Testis (tissue), 3 donors: ENCODE results near the gene SLC12A2. TPM values are rescaled to one million over a fixed set of nuclear protein-coding genes. Genes with fewer than 3 reads are reported as not detected.

Experiments
- DNase-seq: peaks from one replicate; pipeline ENCODE4 v3.0.0-alpha.2; 2019
- H3K27ac ChIP-seq, 2 donors: fragments of 200-600 bp; sonication (generic); one replicate each; pipeline ENCODE4 v1.5.1; 2019
- H3K27me3 ChIP-seq: fragments of 200-600 bp; sonication (generic); one replicate; pipeline ENCODE4 v1.5.1; 2019
- H3K36me3 ChIP-seq: fragments of 200-600 bp; sonication (generic); one replicate; pipeline ENCODE4 v1.5.1; 2017; ENCODE audit warnings: low read depth; ENCODE audit errors: missing control alignments
- H3K4me1 ChIP-seq: fragments of 200-600 bp; sonication (generic); one replicate; pipeline ENCODE4 v1.5.1; 2019
- H3K4me3 ChIP-seq, 2 donors: fragments of 200-600 bp; sonication (generic); one replicate each; pipeline ENCODE4 v1.5.1; 2017 to 2019
- H3K9me3 ChIP-seq: fragments of 200-600 bp; sonication (generic); one replicate; pipeline ENCODE4 v1.5.1; 2017
- POLR2A ChIP-seq: fragments of 450-650 bp; IDR thresholded peaks from one replicate; pipeline ENCODE4 v1.6.1; 2017; ENCODE audit warnings: antibody characterized with exemption, mild to moderate bottlenecking, moderate library complexity
- WGBS, 2 donors: methylation state at CpG; one replicate each; pipeline ENCODE4 v1.1.5; 2018; 5-methylcytosine and 5-hydroxymethylcytosine counted together
- intact Hi-C: fragments of 100-400 bp; cut with DNase I; formaldehyde crosslinking; loops from one replicate; pipeline ENCODE4 v1.15.1; 2023; ENCODE audit warnings: low total_unique reads
- polyA plus RNA-seq: library from polyadenylated mRNA; stranded (reverse); fragments of 350-450 nt; fragmentation: Illumina TruSeq; extraction: RNeasy Lipid Tissue Mini Kit (QIAGEN cat#74804); gene quantifications from one replicate; pipeline ENCODE4 v1.2.3, GENCODE V29; 2014; ENCODE audit warnings: low read depth, low replicate concordance; ENCODE audit not compliant: insufficient read depth
- total RNA-seq, 2 donors: library from RNA; depleted of rRNA; stranded (reverse); fragments of >200 nt; gene quantifications; one replicate each; pipeline ENCODE4 v1.2.3, GENCODE V29; 2016
- TF ChIP-seq, protein P1 (sequence below), 3 experiments: fragments of 450-650 bp in 2 of 3; fragments of 200-600 bp in 1 of 3; sonication (generic) in 1 of 3; IDR thresholded peaks; one replicate each; pipeline ENCODE4 v1.5.1; 2016 to 2019; ENCODE audit warnings: antibody characterized with exemption in 3 of 3, mild to moderate bottlenecking in 2 of 3, moderate library complexity in 1 of 3

SLC12A2 gene
- total and polyA plus RNA-seq, 3 donors from 2014 or later, result 27.8 to 40.3 (median 33.0) TPM

DNA sequence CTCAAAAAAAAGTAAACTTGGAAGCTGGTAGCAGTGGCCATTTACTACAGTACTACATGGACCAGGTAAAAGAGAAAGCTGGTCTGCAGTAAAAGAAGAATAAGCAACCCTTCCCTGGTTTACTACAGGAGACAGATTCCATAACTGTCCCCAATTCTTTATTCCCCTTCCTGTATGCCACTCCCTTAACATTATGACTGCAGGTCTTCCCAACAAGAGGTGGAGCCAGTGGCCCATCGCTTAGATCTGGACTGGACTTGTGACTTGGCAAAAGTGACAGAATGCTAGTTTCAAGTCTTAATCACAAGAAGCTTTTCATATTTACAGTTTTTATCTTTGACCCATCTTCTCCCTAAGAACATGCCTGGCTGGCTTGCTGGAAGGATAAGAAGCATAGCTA lies 42.6 kb upstream of the SLC12A2 start:
- Histone ChIP-seq H3K9me3 (no peaks in the 10 kb centered on the region), H3K36me3 (no peaks in the 10 kb centered on the region), H3K27ac (no peak overlapping the region), H3K4me1 (no peaks in the 10 kb centered on the region), H3K4me3 (no peak overlapping the region), H3K27me3 (no peaks in the 10 kb centered on the region)
- 89 to 90% methylated on average over 1 of the region's 1 CpG for WGBS, 2 donors
- intact Hi-C loops, result no loop called here
- TF ChIP-seq, protein P1, sequence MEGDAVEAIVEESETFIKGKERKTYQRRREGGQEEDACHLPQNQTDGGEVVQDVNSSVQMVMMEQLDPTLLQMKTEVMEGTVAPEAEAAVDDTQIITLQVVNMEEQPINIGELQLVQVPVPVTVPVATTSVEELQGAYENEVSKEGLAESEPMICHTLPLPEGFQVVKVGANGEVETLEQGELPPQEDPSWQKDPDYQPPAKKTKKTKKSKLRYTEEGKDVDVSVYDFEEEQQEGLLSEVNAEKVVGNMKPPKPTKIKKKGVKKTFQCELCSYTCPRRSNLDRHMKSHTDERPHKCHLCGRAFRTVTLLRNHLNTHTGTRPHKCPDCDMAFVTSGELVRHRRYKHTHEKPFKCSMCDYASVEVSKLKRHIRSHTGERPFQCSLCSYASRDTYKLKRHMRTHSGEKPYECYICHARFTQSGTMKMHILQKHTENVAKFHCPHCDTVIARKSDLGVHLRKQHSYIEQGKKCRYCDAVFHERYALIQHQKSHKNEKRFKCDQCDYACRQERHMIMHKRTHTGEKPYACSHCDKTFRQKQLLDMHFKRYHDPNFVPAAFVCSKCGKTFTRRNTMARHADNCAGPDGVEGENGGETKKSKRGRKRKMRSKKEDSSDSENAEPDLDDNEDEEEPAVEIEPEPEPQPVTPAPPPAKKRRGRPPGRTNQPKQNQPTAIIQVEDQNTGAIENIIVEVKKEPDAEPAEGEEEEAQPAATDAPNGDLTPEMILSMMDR (IDR thresholded peaks at IDR 0.05), result no peak
- TF ChIP-seq POLR2A, result no peak
- DNase-seq, result no peak

DNA sequence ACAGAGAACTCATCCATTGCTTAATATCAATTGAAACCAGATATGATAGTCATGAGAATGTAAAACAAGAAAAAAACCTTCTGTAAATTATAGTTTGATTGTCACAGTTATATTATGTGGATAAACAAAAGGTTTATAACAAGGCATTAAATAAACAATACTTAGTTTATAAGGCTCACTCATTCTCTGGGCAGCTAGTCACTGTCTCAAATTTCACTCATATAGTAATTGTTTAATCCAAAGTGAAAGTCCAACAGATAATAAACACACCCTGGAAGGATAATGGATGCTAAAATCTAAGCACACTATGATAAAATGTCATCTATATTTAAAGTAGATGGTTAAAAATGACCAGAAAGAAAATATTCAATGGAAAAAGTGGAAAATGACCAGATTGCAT lies 30.8 kb upstream of the SLC12A2 start:
- H3K36me3 ChIP-seq, result no peaks in the 10 kb centered on the region
- no peak overlapping the region for H3K27ac ChIP-seq
- intact Hi-C loops, result no loop called here
- TF ChIP-seq, protein P1 (IDR thresholded peaks at IDR 0.05), result no peak
- TF ChIP-seq POLR2A, result no peak
- no peaks in the 10 kb centered on the region for H3K4me1 ChIP-seq
- no peak for DNase-seq
- no peak overlapping the region for H3K4me3 ChIP-seq
- no peaks in the 10 kb centered on the region for H3K9me3 ChIP-seq
- H3K27me3 ChIP-seq, result no peaks in the 10 kb centered on the region

DNA sequence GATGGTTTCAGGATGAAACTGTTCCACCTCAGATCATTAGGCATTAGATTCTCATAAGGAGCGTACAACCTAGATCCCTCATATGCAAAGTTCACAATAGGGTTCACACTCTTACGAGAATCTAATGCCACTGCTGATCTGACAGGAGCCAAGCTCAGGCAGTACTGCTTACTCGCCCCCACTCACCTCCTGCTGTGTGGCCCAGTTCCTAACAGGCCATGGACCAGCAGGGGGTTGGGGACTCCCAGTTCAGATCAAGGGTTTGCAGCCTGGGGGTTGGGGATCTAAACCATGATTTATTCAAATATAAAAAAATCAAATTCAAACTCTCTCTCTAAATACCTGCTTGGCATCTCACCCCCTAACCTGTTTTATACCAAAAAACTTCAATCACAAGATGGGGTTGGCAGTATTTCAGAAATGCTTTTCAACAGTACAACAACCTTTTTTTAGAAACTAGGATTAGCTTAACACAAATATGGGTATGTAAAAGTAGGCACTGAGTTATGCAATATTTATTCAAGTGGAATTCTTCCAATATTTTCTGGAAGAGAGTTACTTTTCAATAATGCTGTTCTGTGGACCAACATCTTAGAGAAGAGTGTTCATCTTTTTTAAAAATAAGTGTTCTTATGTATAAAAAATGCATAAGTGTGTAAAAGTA lies 30.1 kb upstream of the SLC12A2 start:
- no peak for DNase-seq
- intact Hi-C loops, result no loop called here
- H3K9me3 ChIP-seq, result no peaks in the 10 kb centered on the region
- H3K27me3 ChIP-seq, result no peaks in the 10 kb centered on the region
- no peaks in the 10 kb centered on the region for H3K36me3 ChIP-seq
- H3K4me1 ChIP-seq, result no peaks in the 10 kb centered on the region
- no peak for TF ChIP-seq POLR2A
- TF ChIP-seq, protein P1 (IDR thresholded peaks at IDR 0.05), result no peak
- no peak overlapping the region for H3K4me3 ChIP-seq
- WGBS, 2 donors, result 89 to 95% methylated on average over 3 of the region's 3 CpGs
- no peak overlapping the region for H3K27ac ChIP-seq

DNA sequence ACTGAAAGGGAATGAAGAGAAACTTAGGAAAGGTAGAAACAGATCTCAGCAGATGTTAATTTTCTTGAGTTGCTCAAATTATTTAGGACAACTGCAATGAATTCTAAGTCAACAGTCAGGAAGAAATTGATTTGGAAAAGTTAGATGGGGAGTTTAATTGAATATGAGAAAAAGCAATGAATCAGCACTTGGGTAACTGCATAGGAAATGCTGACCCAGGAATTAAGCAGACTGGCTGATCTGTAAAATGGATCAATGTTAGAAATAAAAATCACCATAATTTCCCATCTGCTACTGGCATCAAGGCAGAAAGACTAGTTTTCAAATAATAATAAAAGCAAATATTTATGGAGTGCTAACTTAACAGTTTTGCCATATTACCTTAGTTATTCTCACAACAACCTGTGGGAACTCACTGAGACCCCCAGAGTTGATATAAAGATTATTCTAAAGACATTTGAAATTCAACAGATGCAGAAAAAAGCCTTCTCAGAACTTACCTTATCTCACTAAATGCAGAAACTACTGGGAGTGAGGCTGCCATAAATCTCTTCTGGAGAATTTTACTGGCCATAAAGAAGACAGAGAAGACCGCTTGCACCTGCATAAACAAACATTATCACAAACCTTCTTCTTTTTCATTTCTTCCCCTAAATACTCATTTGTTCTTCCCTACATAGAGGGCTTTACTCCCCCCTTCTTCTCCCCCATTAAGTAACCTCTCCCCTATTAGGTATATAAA lies 22.8 kb upstream of the SLC12A2 start:
- no peak overlapping the region for H3K4me3 ChIP-seq
- no peak overlapping the region for H3K27ac ChIP-seq
- no peaks in the 10 kb centered on the region for H3K36me3 ChIP-seq
- intact Hi-C loops, result no loop called here
- no peak for DNase-seq
- H3K9me3 ChIP-seq, result no peaks in the 10 kb centered on the region
- TF ChIP-seq, protein P1 (IDR thresholded peaks at IDR 0.05), result no peak
- TF ChIP-seq POLR2A, result no peak
- H3K27me3 ChIP-seq, result no peaks in the 10 kb centered on the region
- no peaks in the 10 kb centered on the region for H3K4me1 ChIP-seq
- 94 to 96% methylated on average over 1 of the region's 1 CpG for WGBS, 2 donors
